K562 (cell line): ENCODE results near the gene SLC38A2. TPM values are rescaled to one million over a fixed set of nuclear protein-coding genes. Genes with fewer than 3 reads are reported as not detected.

Experiments used
- ATAC-seq: fragments of 200-7000 bp; cut with Tn5 transposase; 3 replicates; pipeline ENCODE4 v1.9.1; 2020; ENCODE audit warnings: moderate library complexity
- BruUV-seq: library from RNA; stranded (reverse); fragments of 400-500 nt; replicated peaks from 2 replicates; lab custom pipeline; 2021; lab: Mats Ljungman, UMichigan
- CTCF ChIA-PET: fragments of 300-600 bp; formaldehyde crosslinking; extraction: SDS; loops from one replicate; lab custom pipeline; 2021; ENCODE audit warnings: low intra/inter-chr PET ratio; lab: Yijun Ruan, JAX
- POLR2A ChIA-PET: fragments of 300-600, 350-650 bp; sonication (Branson Sonifier 250); formaldehyde crosslinking; extraction: SDS; loops from one replicate; lab custom pipeline; 2021; ENCODE audit warnings: antibody characterized with exemption, inconsistent platforms; lab: Yijun Ruan, JAX
- DNase-seq, 4 experiments: peaks; one replicate each; pipeline versions ENCODE4 v3.0.0 to v3.0.0-alpha.2; 2011 to 2018; ENCODE audit warnings: low spot score in 3 of 4, mixed read lengths in 3 of 4; ENCODE audit errors: extremely low read depth in 1 of 4
- FAIRE-seq: peaks from 2 replicates; lab custom pipeline; 2011; peaks lifted over from hg19 to GRCh38; lab: Jason Lieb, UNC
- H2AFZ ChIP-seq: 2 replicates; pipeline ENCODE4 v1.6.0; 2011; ENCODE audit warnings: low read depth, low read length, control low read depth, inconsistent platforms
- H3K27ac ChIP-seq: fragments of 200-600 bp; 3 replicates; pipeline ENCODE4 v1.8.0; 2011; ENCODE audit warnings: low read depth, mild to moderate bottlenecking, control low read depth, inconsistent platforms, low read length, moderate library complexity, mixed read lengths; ENCODE audit errors: extremely low read depth
- H3K27me3 ChIP-seq, 2 experiments: fragments of 300-600 bp in 1 of 2; 2 replicates in 1 of 2; 3 replicates in 1 of 2; pipeline versions ENCODE4 v1.6.0 to v1.8.0; 2011; ENCODE audit warnings: inconsistent platforms in 2 of 2, low read length in 2 of 2, mild to moderate bottlenecking in 1 of 2, mixed read lengths in 1 of 2, moderate library complexity in 1 of 2; ENCODE audit not compliant: control insufficient read depth in 2 of 2, insufficient read depth in 2 of 2
- H3K36me3 ChIP-seq: fragments of 300-600 bp; 3 replicates; pipeline ENCODE4 v1.8.0; 2011; ENCODE audit warnings: mild to moderate bottlenecking, low read length, inconsistent platforms; ENCODE audit not compliant: control insufficient read depth, insufficient read depth
- H3K4me1 ChIP-seq, 2 experiments: fragments of 200-600 bp in 1 of 2; replicated peaks in 1 of 2; 2 replicates in 1 of 2; 3 replicates in 1 of 2; pipeline versions ENCODE4 v1.5.1 to v1.8.0; 2011; ENCODE audit warnings: inconsistent platforms in 2 of 2, low read length in 2 of 2, mild to moderate bottlenecking in 1 of 2, mixed read lengths in 1 of 2, moderate library complexity in 1 of 2; ENCODE audit not compliant: control insufficient read depth in 2 of 2, insufficient read depth in 2 of 2
- H3K4me2 ChIP-seq: 2 replicates; pipeline ENCODE4 v1.6.1; 2011; ENCODE audit warnings: low read length, control low read depth, inconsistent platforms, mixed read lengths; ENCODE audit not compliant: insufficient read depth
- H3K4me3 ChIP-seq: fragments of 200-600 bp; sonication (generic), shearing (Covaris generic); 2 replicates; pipeline ENCODE4 v1.5.1; 2016; ENCODE audit warnings: control low read depth, inconsistent platforms
- H3K79me2 ChIP-seq: fragments of 200-600 bp; 3 replicates; pipeline ENCODE4 v1.8.0; 2011; ENCODE audit warnings: low read length, inconsistent platforms; ENCODE audit not compliant: control insufficient read depth, insufficient read depth
- H3K9ac ChIP-seq, 2 experiments: 2 replicates each; pipeline versions ENCODE4 v1.6.0 to v1.6.1; 2011; ENCODE audit warnings: low read depth in 2 of 2, low read length in 2 of 2, control low read depth in 1 of 2, inconsistent platforms in 1 of 2, mild to moderate bottlenecking in 1 of 2, mixed read lengths in 1 of 2; ENCODE audit not compliant: insufficient read depth in 1 of 2
- H3K9me1 ChIP-seq: one replicate; pipeline ENCODE4 v1.6.0; 2011; ENCODE audit warnings: inconsistent platforms, mild to moderate bottlenecking, low read length, moderate library complexity; ENCODE audit not compliant: control insufficient read depth, insufficient read depth
- H3K9me3 ChIP-seq: replicated peaks from 2 replicates; pipeline ENCODE4 v1.5.1; 2011; ENCODE audit warnings: low read depth, low read length, inconsistent platforms; ENCODE audit not compliant: control insufficient read depth, insufficient read depth
- H4K20me1 ChIP-seq: replicated peaks from 2 replicates; pipeline ENCODE4 v1.6.1; 2011; ENCODE audit warnings: low read length, inconsistent platforms, mixed read lengths; ENCODE audit not compliant: control insufficient read depth, insufficient read depth
- CBX3 ChIP-seq, 2 experiments: IDR thresholded peaks; 1 replicate in 1 of 2; 2 replicates in 1 of 2; pipeline ENCODE4 v1.6.1; 2012; ENCODE audit warnings: inconsistent platforms in 2 of 2, low read length in 2 of 2, borderline replicate concordance in 1 of 2, control low read depth in 1 of 2
- EHMT2 ChIP-seq: fragments of 450-650 bp; IDR thresholded peaks from 2 replicates; pipeline ENCODE4 v1.6.1; 2018; ENCODE audit warnings: antibody characterized with exemption
- ESRRA ChIP-seq: fragments of 450-650 bp; IDR thresholded peaks from 2 replicates; pipeline ENCODE4 v1.6.1; 2014; ENCODE audit warnings: low read depth, mild to moderate bottlenecking, moderate library complexity, borderline replicate concordance
- KLF1 ChIP-seq: fragments of 450-650 bp; IDR thresholded peaks from 2 replicates; pipeline ENCODE4 v1.6.1; 2016; ENCODE audit warnings: missing genetic modification characterization, missing compliant biosample characterization
- ZNF253 ChIP-seq: fragments of 250-450 bp; sonication (Bioruptor Pico); conservative IDR thresholded peaks from 2 replicates; pipeline ENCODE4 v1.6.1; 2021; ENCODE audit warnings: mild to moderate bottlenecking
- ZNF699 ChIP-seq: fragments of 250-450 bp; sonication (Bioruptor Pico); IDR thresholded peaks from 2 replicates; pipeline ENCODE4 v1.8.0; 2021; ENCODE audit warnings: mild to moderate bottlenecking, moderate library complexity; ENCODE audit not compliant: insufficient replicate concordance
- WGBS: fragments of 100-300 bp; shearing (Covaris generic); methylation state at CpG from one replicate; pipeline ENCODE4 v1.1.6; 2016; ENCODE audit warnings: low coverage, mixed read lengths; ENCODE audit not compliant: insufficient coverage; ENCODE audit errors: missing lambda C conversion rate; 5-methylcytosine and 5-hydroxymethylcytosine counted together
- in situ Hi-C: fragments of 300-500 bp; cut with MboI; formaldehyde crosslinking; loops from 4 replicates; pipeline ENCODE4 v1.15.0; 2018; ENCODE audit warnings: inconsistent platforms, mixed read lengths
- intact Hi-C: fragments of 100-400 bp; cut with micrococcal nuclease; formaldehyde crosslinking; loops from 2 replicates; pipeline ENCODE4 v1.14.2; 2022
- polyA plus RNA-seq, 8 experiments: library from polyadenylated mRNA; depleted of rRNA in 4 of 8; stranded (reverse) in 5 of 8; unstranded in 3 of 8; fragments of >200 nt; fragmentation: Nextera tagmentation in 2 of 8; fragmentation: Illumina TruSeq in 1 of 8; extraction: Ambion mirVana in 2 of 8; extraction: Trizol in 1 of 8; gene quantifications; 2 replicates each; pipeline versions ENCODE4 v1.2.1 to v1.2.3, GENCODE V29; 2011 to 2014; ENCODE audit warnings: inconsistent platforms in 1 of 8, missing spikeins in 1 of 8
- total RNA-seq, 7 experiments: library from RNA; depleted of rRNA in 6 of 7; stranded (reverse); fragments of >200 nt in 6 of 7; fragmentation: Illumina TruSeq in 2 of 7; extraction: Trizol in 2 of 7; gene quantifications; 2 replicates each; pipeline versions ENCODE4 v1.2.1 to v1.2.3, GENCODE V29; 2011 to 2021; ENCODE audit warnings: low replicate concordance in 1 of 7
- TF ChIP-seq, protein P1 (sequence below), 2 experiments: IDR thresholded peaks in 1 of 2; conservative IDR thresholded peaks in 1 of 2; 2 replicates each; pipeline ENCODE4 v1.6.1; 2016; ENCODE audit warnings: low read depth in 2 of 2, mild to moderate bottlenecking in 1 of 2, missing compliant biosample characterization in 1 of 2, missing genetic modification characterization in 1 of 2, moderate library complexity in 1 of 2
- TF ChIP-seq, protein P2 (sequence below): fragments of 250-450 bp; sonication (Bioruptor Pico); IDR thresholded peaks from 2 replicates; pipeline ENCODE4 v1.4.0; 2020; ENCODE audit warnings: borderline replicate concordance
- TF ChIP-seq, protein P3 (sequence below): sonication (generic); formaldehyde crosslinking; IDR thresholded peaks from 2 replicates; pipeline ENCODE4 v1.8.0; 2022; ENCODE audit warnings: missing genetic modification reagents, mild to moderate bottlenecking, moderate library complexity, borderline replicate concordance

The SLC38A2 gene
- total and polyA plus RNA-seq, 9 of the 15 experiments (the other 6 are each of a cell fraction or from before 2014, with no cell fraction given), result 98.7 to 292 (median 143) TPM

DNA sequence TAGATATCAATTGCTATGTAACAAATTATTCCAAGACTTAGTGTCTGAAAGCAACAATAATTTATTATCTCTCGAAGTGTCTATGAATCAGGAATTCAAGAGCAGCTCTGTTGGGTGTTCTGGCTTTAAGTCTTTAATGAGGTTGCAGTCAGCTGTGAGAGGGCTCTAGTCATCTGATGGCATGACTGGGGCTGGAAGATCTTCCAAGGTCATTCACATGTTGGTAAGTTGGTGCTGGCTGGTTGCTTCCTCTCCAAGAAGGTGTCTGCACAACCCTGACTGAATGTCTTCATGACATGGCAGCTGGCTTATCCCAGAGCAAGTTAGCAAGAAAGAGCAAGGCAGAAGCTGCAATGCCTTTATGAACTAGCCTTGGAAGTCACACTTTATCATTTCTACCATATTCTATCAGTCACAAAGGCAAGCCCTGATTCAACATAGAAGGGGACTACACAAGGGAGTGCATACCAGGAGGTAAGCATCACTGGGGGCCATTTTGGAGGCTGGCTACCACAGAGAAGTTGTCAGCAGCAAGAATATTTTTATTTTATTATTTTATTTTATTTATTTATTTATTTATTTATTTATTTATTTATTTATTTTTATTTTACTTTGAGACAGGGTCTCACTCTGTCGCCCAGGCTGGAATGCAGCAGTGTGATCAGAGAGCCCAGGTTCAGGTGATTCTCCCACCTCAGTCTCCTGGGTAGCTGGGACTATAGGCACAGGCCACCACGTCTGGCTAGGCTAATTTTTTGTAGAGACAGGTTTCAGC lies 7.6 kb upstream of the SLC38A2 start:
- no peaks in the 10 kb centered on the region for H4K20me1 ChIP-seq
- ChIA-PET CTCF (no interaction called here), POLR2A (interaction anchor here (0.6 to 1.5 kb wide), 2 partner anchors 9 to 286 kb away, joined by 3 to 7 read pairs; no protein-coding TSS in a partner anchor)
- peak overlapping the region; percentile 41 for H3K4me2 ChIP-seq
- H3K27me3 ChIP-seq, result no peaks in the 10 kb centered on the region
- H3K4me3 ChIP-seq, result no peak overlapping the region
- TF ChIP-seq ZNF253 (CRISPR knock-in tag), result no peak
- peak in 1 of 2 experiments; percentile 90; a peak in 1 of 3 replicates for TF ChIP-seq CBX3 (IDR thresholded peaks at IDR 0.05; ENCODE audit: borderline replicate concordance in 1 of 2, low read length in 2 of 2)
- TF ChIP-seq, protein P1, sequence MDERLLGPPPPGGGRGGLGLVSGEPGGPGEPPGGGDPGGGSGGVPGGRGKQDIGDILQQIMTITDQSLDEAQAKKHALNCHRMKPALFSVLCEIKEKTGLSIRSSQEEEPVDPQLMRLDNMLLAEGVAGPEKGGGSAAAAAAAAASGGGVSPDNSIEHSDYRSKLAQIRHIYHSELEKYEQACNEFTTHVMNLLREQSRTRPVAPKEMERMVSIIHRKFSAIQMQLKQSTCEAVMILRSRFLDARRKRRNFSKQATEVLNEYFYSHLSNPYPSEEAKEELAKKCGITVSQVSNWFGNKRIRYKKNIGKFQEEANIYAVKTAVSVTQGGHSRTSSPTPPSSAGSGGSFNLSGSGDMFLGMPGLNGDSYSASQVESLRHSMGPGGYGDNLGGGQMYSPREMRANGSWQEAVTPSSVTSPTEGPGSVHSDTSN (CRISPR knock-in tag; IDR thresholded peaks at IDR 0.05; ENCODE audit: low read depth), result no peak
- TF ChIP-seq, protein P1 (tag; conservative IDR thresholded peaks at IDR 0.05; ENCODE audit: low read depth), result 0 out of 2 replicates have a peak, but pooled peaks have one; percentile 12
- 0 out of 2 replicates have a peak, but pooled peaks have one; percentile 12 for TF ChIP-seq EHMT2
- TF ChIP-seq, protein P2, sequence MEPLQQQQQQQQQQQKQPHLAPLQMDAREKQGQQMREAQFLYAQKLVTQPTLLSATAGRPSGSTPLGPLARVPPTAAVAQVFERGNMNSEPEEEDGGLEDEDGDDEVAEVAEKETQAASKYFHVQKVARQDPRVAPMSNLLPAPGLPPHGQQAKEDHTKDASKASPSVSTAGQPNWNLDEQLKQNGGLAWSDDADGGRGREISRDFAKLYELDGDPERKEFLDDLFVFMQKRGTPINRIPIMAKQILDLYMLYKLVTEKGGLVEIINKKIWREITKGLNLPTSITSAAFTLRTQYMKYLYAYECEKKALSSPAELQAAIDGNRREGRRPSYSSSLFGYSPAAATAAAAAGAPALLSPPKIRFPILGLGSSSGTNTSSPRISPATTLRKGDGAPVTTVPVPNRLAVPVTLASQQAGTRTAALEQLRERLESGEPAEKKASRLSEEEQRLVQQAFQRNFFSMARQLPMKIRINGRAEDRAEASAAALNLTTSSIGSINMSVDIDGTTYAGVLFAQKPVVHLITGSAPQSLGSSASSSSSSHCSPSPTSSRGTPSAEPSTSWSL (CRISPR knock-in tag), result no peak
- peak; percentile 37; the same call in 1 of the 2 replicates for TF ChIP-seq ESRRA
- no peak for TF ChIP-seq KLF1 (tag)
- TF ChIP-seq, protein P3, sequence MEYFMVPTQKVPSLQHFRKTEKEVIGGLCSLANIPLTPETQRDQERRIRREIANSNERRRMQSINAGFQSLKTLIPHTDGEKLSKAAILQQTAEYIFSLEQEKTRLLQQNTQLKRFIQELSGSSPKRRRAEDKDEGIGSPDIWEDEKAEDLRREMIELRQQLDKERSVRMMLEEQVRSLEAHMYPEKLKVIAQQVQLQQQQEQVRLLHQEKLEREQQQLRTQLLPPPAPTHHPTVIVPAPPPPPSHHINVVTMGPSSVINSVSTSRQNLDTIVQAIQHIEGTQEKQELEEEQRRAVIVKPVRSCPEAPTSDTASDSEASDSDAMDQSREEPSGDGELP (CRISPR knock-in tag), result peak; percentile 39
- no peak for TF ChIP-seq ZNF699 (CRISPR knock-in tag)
- ATAC-seq, result no peak
- peaks cover 13 to 41% of the 10 kb centered on the region in 2 experiments for H3K4me1 ChIP-seq
- in situ Hi-C loops, result no loop called here
- no peaks in the 10 kb centered on the region for H3K36me3 ChIP-seq
- peak in 1 of 4 experiments; percentile 40 for DNase-seq
- peaks cover 4% of the 10 kb centered on the region; the same call in 1 of the 2 replicates for H3K9me3 ChIP-seq
- FAIRE-seq, result no peak
- no TSS peak for BruUV-seq
- H3K27ac ChIP-seq, result peak overlapping the region; percentile 45; the same call in 2 of the 3 replicates
- peaks cover 22% of the 10 kb centered on the region for H3K79me2 ChIP-seq
- no peaks in the 10 kb centered on the region for H3K9me1 ChIP-seq
- WGBS, result 65% methylated on average over 3 of the region's 3 CpGs
- intact Hi-C loops, result loop anchor here (5.0 to 10.0 kb wide), 3 partner anchors 92 to 145 kb away; partner anchors contain the start of gene SLC38A1
- peak overlapping the region; percentile 66 for H2AFZ ChIP-seq
- no peak overlapping the region; a peak in 1 of 4 replicates for H3K9ac ChIP-seq
